GM23338 (cell line): Measurements from ENCODE around the gene SLIT1. TPM values are rescaled to one million over a fixed set of nuclear protein-coding genes. Genes with fewer than 3 reads are reported as not detected.

Source experiments
- ATAC-seq: fragments of 200-7000 bp; cut with Tn5 transposase; 3 replicates; pipeline ENCODE4 v1.9.1; 2020
- DNase-seq: peaks from one replicate; pipeline ENCODE4 v3.0.0-alpha.2; 2015; ENCODE audit warnings: low spot score
- H2AFZ ChIP-seq: fragments of 200-600 bp; sonication (generic); 2 replicates; pipeline ENCODE4 v1.8.0; 2016; ENCODE audit warnings: antibody characterized with exemption, mild to moderate bottlenecking, moderate library complexity
- H3F3A ChIP-seq: fragments of 200-600 bp; sonication (generic); replicated peaks from 2 replicates; pipeline ENCODE4 v1.8.0; 2017; ENCODE audit warnings: antibody characterized with exemption, mixed run types, low read depth
- H3K27ac ChIP-seq: fragments of 200-600 bp; sonication (generic); 2 replicates; pipeline ENCODE4 v1.6.1; 2016; ENCODE audit warnings: low read depth
- H3K27me3 ChIP-seq: fragments of 200-600 bp; sonication (generic); 2 replicates; pipeline ENCODE4 v1.8.0; 2016; ENCODE audit warnings: mild to moderate bottlenecking, mixed run types, moderate library complexity; ENCODE audit not compliant: insufficient read depth
- H3K36me3 ChIP-seq: fragments of 200-600 bp; sonication (generic); 2 replicates; pipeline ENCODE4 v1.8.0; 2016; ENCODE audit warnings: mild to moderate bottlenecking; ENCODE audit not compliant: insufficient read depth
- H3K4me1 ChIP-seq: fragments of 200-600 bp; sonication (generic); 2 replicates; pipeline ENCODE4 v1.8.0; 2016; ENCODE audit warnings: mild to moderate bottlenecking, moderate library complexity; ENCODE audit not compliant: insufficient read depth
- H3K4me2 ChIP-seq: fragments of 200-600 bp; sonication (generic); 2 replicates; pipeline ENCODE4 v1.7.1; 2017; ENCODE audit warnings: mixed run types
- H3K4me3 ChIP-seq: fragments of 200-600 bp; sonication (generic); 2 replicates; pipeline ENCODE4 v1.6.1; 2016; ENCODE audit warnings: mixed run types
- H3K79me2 ChIP-seq: fragments of 200-600 bp; sonication (generic); replicated peaks from 2 replicates; pipeline ENCODE4 v1.8.0; 2017; ENCODE audit warnings: mild to moderate bottlenecking; ENCODE audit not compliant: insufficient read depth
- H3K9me2 ChIP-seq: fragments of 200-600 bp; sonication (generic); 2 replicates; pipeline ENCODE4 v1.8.0; 2017; ENCODE audit not compliant: insufficient read depth
- H4K20me1 ChIP-seq: fragments of 200-600 bp; sonication (generic); replicated peaks from 2 replicates; pipeline ENCODE4 v1.8.0; 2017; ENCODE audit warnings: mild to moderate bottlenecking; ENCODE audit not compliant: insufficient read depth
- H3K27ac Mint-ChIP-seq: 2 replicates; pipeline ENCODE4 v1.8.0; 2020; ENCODE audit warnings: inconsistent platforms, mild to moderate bottlenecking, moderate library complexity, mixed read lengths
- H3K27me3 Mint-ChIP-seq: 3 replicates; pipeline ENCODE4 v1.8.0; 2022; ENCODE audit warnings: low read depth, mild to moderate bottlenecking, moderate library complexity, mixed read lengths, inconsistent platforms; ENCODE audit not compliant: insufficient read depth, poor library complexity
- H3K36me3 Mint-ChIP-seq: 3 replicates; pipeline ENCODE4 v1.8.0; 2021; ENCODE audit warnings: low read depth, mild to moderate bottlenecking, inconsistent platforms, moderate library complexity, mixed read lengths
- H3K4me1 Mint-ChIP-seq: 3 replicates; pipeline ENCODE4 v1.8.0; 2020; ENCODE audit warnings: mild to moderate bottlenecking, inconsistent platforms, mixed read lengths
- H3K4me3 Mint-ChIP-seq: 3 replicates; pipeline ENCODE4 v1.8.0; 2021; ENCODE audit warnings: moderate library complexity, mild to moderate bottlenecking, inconsistent platforms, mixed read lengths
- H3K9me3 Mint-ChIP-seq: 3 replicates; pipeline ENCODE4 v1.8.0; 2020; ENCODE audit warnings: moderate library complexity, mild to moderate bottlenecking, inconsistent platforms, mixed read lengths
- CREB1 ChIP-seq: fragments of 250-450 bp; sonication (Bioruptor Pico); IDR thresholded peaks from 2 replicates; pipeline ENCODE4 v1.5.0; 2020; ENCODE audit warnings: low read depth, mild to moderate bottlenecking, moderate library complexity
- EZH2 ChIP-seq: fragments of 200-600 bp; sonication (generic); IDR thresholded peaks from one replicate; pipeline ENCODE4 v1.8.0; 2017; ENCODE audit warnings: antibody characterized with exemption, mild to moderate bottlenecking, low read depth; ENCODE audit not compliant: unreplicated experiment
- EZH2phosphoT487 ChIP-seq: fragments of 200-600 bp; sonication (generic); IDR thresholded peaks from one replicate; pipeline ENCODE4 v1.8.1; 2018; ENCODE audit warnings: antibody characterized with exemption; ENCODE audit not compliant: unreplicated experiment
- JUNB ChIP-seq: IDR thresholded peaks from one replicate; pipeline ENCODE4 v1.6.1; 2016; ENCODE audit warnings: antibody characterized with exemption; ENCODE audit not compliant: unreplicated experiment
- NANOG ChIP-seq: IDR thresholded peaks from 2 replicates; pipeline ENCODE4 v1.6.1; 2016; ENCODE audit warnings: antibody characterized with exemption, borderline replicate concordance
- POLR2AphosphoS5 ChIP-seq: IDR thresholded peaks from 2 replicates; pipeline ENCODE4 v1.6.1; 2016; ENCODE audit warnings: antibody characterized with exemption, low read depth
- STAT1 ChIP-seq: IDR thresholded peaks from one replicate; pipeline ENCODE4 v1.6.1; 2016; ENCODE audit warnings: antibody characterized with exemption; ENCODE audit not compliant: unreplicated experiment
- ZNF114 ChIP-seq: fragments of 250-450 bp; sonication (Bioruptor Pico); IDR thresholded peaks from 2 replicates; pipeline ENCODE4 v1.5.0; 2020; ENCODE audit warnings: mild to moderate bottlenecking, moderate library complexity
- ZNF331 ChIP-seq: fragments of 250-450 bp; sonication (Bioruptor Pico); IDR thresholded peaks from 2 replicates; pipeline ENCODE4 v1.5.0; 2020; ENCODE audit warnings: low read depth, mild to moderate bottlenecking, moderate library complexity
- polyA plus RNA-seq: library from polyadenylated mRNA; unstranded; fragments of >200 nt; fragmentation: Nextera tagmentation; extraction: Ambion mirVana; gene quantifications from 2 replicates; pipeline ENCODE4 v1.2.1, GENCODE V29; 2016
- total RNA-seq: library from RNA; depleted of rRNA; stranded (reverse); fragments of >200 nt; shearing (Covaris generic); gene quantifications from 2 replicates; pipeline ENCODE4 v1.2.3, GENCODE V29; 2014
- TF ChIP-seq, protein P1 (sequence below), 2 experiments: fragments of 200-600 bp in 1 of 2; sonication (generic) in 1 of 2; conservative IDR thresholded peaks; 2 replicates each; pipeline versions ENCODE4 v1.5.1 to v1.6.1; 2016 to 2017; ENCODE audit warnings: antibody characterized with exemption in 2 of 2, low read depth in 2 of 2, mild to moderate bottlenecking in 2 of 2, moderate library complexity in 1 of 2
- TF ChIP-seq, protein P2 (sequence below): IDR thresholded peaks from 2 replicates; pipeline ENCODE4 v1.6.1; 2016; ENCODE audit warnings: antibody characterized with exemption
- TF ChIP-seq, protein P3 (sequence below): fragments of 250-450 bp; sonication (Bioruptor Pico); IDR thresholded peaks from 2 replicates; pipeline ENCODE4 v1.5.0; 2020; ENCODE audit warnings: mild to moderate bottlenecking, moderate library complexity

The SLIT1 gene
- total and polyA plus RNA-seq, 2 experiments from 2014 or later = 0.76 to 1.7 TPM

DNA sequence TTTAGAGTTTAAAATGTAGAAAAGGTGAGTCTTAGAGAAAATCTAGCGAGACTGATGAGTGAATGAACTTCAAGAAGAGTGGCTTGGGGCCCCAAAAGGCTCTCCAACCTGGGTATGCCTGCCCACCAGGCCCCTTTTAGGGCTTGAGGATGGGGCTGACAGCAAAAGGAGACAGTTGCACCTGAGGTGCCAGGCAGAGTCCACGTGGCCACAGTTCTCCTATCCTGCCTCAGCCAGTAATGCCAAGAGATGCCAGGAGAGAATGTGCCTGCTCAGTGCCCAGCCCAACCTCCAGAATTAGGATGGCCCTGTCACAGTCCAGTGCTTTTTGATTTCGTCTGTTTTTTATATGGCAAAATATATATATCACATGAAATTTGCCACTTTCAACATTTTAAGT is 156.5 kb downstream of the SLIT1 start (continued):
- TF ChIP-seq, protein P1, sequence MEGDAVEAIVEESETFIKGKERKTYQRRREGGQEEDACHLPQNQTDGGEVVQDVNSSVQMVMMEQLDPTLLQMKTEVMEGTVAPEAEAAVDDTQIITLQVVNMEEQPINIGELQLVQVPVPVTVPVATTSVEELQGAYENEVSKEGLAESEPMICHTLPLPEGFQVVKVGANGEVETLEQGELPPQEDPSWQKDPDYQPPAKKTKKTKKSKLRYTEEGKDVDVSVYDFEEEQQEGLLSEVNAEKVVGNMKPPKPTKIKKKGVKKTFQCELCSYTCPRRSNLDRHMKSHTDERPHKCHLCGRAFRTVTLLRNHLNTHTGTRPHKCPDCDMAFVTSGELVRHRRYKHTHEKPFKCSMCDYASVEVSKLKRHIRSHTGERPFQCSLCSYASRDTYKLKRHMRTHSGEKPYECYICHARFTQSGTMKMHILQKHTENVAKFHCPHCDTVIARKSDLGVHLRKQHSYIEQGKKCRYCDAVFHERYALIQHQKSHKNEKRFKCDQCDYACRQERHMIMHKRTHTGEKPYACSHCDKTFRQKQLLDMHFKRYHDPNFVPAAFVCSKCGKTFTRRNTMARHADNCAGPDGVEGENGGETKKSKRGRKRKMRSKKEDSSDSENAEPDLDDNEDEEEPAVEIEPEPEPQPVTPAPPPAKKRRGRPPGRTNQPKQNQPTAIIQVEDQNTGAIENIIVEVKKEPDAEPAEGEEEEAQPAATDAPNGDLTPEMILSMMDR (conservative IDR thresholded peaks at IDR 0.05; ENCODE audit: low read depth in 2 of 2) = no peak
- TF ChIP-seq, protein P2, sequence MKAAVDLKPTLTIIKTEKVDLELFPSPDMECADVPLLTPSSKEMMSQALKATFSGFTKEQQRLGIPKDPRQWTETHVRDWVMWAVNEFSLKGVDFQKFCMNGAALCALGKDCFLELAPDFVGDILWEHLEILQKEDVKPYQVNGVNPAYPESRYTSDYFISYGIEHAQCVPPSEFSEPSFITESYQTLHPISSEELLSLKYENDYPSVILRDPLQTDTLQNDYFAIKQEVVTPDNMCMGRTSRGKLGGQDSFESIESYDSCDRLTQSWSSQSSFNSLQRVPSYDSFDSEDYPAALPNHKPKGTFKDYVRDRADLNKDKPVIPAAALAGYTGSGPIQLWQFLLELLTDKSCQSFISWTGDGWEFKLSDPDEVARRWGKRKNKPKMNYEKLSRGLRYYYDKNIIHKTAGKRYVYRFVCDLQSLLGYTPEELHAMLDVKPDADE = no peak

DNA sequence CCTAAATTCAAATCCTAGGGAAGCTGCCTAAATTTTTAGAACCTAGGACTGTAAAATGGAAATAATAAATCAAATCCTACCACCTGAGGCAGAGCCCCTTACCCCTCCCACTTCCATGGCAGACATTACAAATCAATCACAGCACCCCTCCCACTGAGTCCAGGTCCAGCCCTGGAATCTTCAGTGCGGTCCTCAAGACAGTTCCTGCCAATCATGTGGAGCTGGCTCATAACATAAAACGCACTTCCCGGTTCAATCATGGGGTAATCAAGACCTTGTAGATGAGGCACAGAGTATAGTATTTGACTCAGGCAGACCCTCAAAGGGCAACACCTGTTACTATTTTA is 157.0 kb downstream of the SLIT1 start:
- H3K36me3 Mint-ChIP-seq = no peaks in the 10 kb centered on the region
- H3K4me2 ChIP-seq = no peak overlapping the region
- TF ChIP-seq NANOG (no peak), ZNF114 (CRISPR knock-in tag) (no peak), ZNF331 (CRISPR knock-in tag) (no peak), STAT1 (no peak), CREB1 (CRISPR knock-in tag) (no peak), JUNB (no peak), EZH2phosphoT487 (no peak), EZH2 (no peak), POLR2AphosphoS5 (no peak)
- TF ChIP-seq, protein P2 = no peak
- TF ChIP-seq, protein P3, sequence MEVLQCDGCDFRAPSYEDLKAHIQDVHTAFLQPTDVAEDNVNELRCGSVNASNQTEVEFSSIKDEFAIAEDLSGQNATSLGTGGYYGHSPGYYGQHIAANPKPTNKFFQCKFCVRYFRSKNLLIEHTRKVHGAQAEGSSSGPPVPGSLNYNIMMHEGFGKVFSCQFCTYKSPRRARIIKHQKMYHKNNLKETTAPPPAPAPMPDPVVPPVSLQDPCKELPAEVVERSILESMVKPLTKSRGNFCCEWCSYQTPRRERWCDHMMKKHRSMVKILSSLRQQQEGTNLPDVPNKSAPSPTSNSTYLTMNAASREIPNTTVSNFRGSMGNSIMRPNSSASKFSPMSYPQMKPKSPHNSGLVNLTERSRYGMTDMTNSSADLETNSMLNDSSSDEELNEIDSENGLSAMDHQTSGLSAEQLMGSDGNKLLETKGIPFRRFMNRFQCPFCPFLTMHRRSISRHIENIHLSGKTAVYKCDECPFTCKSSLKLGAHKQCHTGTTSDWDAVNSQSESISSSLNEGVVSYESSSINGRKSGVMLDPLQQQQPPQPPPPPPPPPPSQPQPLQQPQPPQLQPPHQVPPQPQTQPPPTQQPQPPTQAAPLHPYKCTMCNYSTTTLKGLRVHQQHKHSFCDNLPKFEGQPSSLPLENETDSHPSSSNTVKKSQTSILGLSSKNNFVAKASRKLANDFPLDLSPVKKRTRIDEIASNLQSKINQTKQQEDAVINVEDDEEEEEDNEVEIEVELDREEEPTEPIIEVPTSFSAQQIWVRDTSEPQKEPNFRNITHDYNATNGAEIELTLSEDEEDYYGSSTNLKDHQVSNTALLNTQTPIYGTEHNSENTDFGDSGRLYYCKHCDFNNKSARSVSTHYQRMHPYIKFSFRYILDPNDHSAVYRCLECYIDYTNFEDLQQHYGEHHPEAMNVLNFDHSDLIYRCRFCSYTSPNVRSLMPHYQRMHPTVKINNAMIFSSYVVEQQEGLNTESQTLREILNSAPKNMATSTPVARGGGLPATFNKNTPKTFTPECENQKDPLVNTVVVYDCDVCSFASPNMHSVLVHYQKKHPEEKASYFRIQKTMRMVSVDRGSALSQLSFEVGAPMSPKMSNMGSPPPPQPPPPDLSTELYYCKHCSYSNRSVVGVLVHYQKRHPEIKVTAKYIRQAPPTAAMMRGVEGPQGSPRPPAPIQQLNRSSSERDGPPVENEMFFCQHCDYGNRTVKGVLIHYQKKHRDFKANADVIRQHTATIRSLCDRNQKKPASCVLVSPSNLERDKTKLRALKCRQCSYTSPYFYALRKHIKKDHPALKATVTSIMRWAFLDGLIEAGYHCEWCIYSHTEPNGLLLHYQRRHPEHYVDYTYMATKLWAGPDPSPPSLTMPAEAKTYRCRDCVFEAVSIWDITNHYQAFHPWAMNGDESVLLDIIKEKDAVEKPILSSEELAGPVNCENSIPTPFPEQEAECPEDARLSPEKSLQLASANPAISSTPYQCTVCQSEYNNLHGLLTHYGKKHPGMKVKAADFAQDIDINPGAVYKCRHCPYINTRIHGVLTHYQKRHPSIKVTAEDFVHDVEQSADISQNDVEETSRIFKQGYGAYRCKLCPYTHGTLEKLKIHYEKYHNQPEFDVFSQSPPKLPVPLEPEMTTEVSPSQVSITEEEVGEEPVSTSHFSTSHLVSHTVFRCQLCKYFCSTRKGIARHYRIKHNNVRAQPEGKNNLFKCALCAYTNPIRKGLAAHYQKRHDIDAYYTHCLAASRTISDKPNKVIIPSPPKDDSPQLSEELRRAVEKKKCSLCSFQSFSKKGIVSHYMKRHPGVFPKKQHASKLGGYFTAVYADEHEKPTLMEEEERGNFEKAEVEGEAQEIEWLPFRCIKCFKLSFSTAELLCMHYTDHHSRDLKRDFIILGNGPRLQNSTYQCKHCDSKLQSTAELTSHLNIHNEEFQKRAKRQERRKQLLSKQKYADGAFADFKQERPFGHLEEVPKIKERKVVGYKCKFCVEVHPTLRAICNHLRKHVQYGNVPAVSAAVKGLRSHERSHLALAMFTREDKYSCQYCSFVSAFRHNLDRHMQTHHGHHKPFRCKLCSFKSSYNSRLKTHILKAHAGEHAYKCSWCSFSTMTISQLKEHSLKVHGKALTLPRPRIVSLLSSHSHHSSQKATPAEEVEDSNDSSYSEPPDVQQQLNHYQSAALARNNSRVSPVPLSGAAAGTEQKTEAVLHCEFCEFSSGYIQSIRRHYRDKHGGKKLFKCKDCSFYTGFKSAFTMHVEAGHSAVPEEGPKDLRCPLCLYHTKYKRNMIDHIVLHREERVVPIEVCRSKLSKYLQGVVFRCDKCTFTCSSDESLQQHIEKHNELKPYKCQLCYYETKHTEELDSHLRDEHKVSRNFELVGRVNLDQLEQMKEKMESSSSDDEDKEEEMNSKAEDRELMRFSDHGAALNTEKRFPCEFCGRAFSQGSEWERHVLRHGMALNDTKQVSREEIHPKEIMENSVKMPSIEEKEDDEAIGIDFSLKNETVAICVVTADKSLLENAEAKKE (CRISPR knock-in tag) = no peak
- TF ChIP-seq, protein P1 (conservative IDR thresholded peaks at IDR 0.05; ENCODE audit: low read depth in 2 of 2) = no peak

More for the DNA sequence above, 157.0 kb downstream of the SLIT1 start:
- no peaks in the 10 kb centered on the region for H3K9me2 ChIP-seq
- H3K79me2 ChIP-seq = no peaks in the 10 kb centered on the region
- no peak overlapping the region for H3K27ac Mint-ChIP-seq
- H3K27me3 Mint-ChIP-seq = peaks cover 9% of the 10 kb centered on the region
- no peak for ATAC-seq
- H4K20me1 ChIP-seq = no peaks in the 10 kb centered on the region
- H3K9me3 Mint-ChIP-seq = no peaks in the 10 kb centered on the region
- H3K27me3 ChIP-seq = no peaks in the 10 kb centered on the region
- no peaks in the 10 kb centered on the region for H3F3A ChIP-seq
- H3K4me1 ChIP-seq = peaks cover 11% of the 10 kb centered on the region
- H3K4me3 Mint-ChIP-seq = no peak overlapping the region
- H3K4me3 ChIP-seq = no peak overlapping the region
- H3K4me1 Mint-ChIP-seq = peaks cover 30% of the 10 kb centered on the region
- DNase-seq = no peak
- no peak overlapping the region for H3K27ac ChIP-seq
- no peaks in the 10 kb centered on the region for H3K36me3 ChIP-seq
- no peak overlapping the region for H2AFZ ChIP-seq
